Measurements from ENCODE around the gene SETD7.

The SETD7 gene

GRCh38 chr4:139556071-139556723 is at the start of gene SETD7:
SETD7 (minus strand) TSS chr4:139556219; CDS start chr4:139556137, 82 bp downstream.
- DNase-seq (ENCODE audit: extremely low read depth, low read depth), result no peak
- no peak; the same call in none of the 2 replicates for TF ChIP-seq CTCF (IDR thresholded peaks at IDR 0.05; ENCODE audit: low read depth, low read length)

DNA sequence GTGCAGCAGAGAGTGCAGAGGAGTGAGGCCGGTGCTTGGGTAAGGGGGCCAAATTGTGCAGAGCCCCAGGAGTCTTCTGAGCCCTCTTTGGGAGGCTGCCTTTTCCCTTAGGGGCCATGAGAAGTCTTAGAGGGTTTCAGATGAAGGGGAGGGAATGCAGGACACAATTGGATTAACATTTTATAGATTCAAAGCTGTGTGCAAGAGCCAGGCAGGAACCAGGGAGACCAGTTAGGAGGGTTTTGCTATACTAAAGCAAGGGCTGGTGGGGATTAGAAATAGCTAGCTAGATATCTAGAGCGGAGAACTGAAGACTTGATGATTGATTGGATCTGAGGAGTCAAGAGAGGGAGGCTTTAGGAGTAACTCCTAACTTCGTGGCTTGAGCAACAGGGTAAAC is 49.5 kb upstream of the SETD7 start:
- TF ChIP-seq CTCF (IDR thresholded peaks at IDR 0.05; ENCODE audit: low read depth, low read length), result no peak
- DNase-seq (ENCODE audit: extremely low read depth, low read depth), result no peak

DNA sequence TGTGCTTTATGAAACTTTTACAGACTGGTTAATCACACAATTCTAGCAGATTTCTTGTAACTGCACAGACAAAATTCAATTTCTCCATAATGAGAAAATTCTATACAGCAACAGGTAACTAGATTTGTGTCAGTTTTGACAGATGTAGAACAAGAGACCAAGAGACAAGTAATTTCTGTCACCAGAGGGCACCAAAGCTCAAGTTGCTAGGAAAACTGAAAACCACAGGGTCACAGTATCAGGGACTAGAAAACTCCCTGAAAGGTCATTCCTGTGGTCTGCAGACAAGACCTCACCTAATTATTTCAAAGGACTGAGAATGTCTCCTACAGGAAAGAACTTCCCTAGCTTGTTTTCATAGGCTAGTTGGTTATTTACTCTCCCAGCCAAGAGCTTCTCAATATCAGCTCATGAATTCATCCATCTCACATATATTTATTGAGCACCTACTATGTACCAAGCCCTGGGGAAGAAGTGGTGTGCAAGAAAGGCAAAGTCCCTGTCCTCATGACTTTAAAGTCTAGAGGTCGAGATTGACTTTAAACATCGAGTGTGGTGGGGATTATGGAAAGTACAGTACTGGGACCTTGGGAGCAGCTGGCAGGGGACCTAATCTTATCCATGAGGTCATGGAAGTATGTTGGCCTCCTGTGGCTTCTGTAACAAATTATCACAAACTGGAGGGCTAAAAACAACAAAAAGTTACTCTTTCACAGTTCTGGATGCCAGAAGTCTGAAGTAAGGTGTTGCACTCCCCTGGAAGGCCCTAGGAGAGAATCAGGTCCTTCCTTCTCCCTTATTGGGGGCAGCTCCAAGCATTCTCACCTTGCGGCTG is 47.8 kb upstream of the SETD7 start:
- no peak for DNase-seq (ENCODE audit: extremely low read depth, low read depth)
- TF ChIP-seq CTCF (IDR thresholded peaks at IDR 0.05; ENCODE audit: low read depth, low read length), result peak; percentile 66

- TF ChIP-seq CTCF (IDR thresholded peaks at IDR 0.05; ENCODE audit: low read depth, low read length), result no peak
Measured at GRCh38 chr4:139602776-139603360, 46.8 kb upstream of the SETD7 start.

GRCh38 chr4:139600662-139601061 is 44.6 kb upstream of the SETD7 start:
- DNase-seq (ENCODE audit: extremely low read depth, low read depth), result no peak
- no peak for TF ChIP-seq CTCF (IDR thresholded peaks at IDR 0.05; ENCODE audit: low read depth, low read length)

More at GRCh38 chr4:139602776-139603360, 46.8 kb upstream of the SETD7 start:
- DNase-seq (ENCODE audit: extremely low read depth, low read depth), result no peak

GRCh38 chr4:139599594-139600374 is 43.8 kb upstream of the SETD7 start:
- no peak for TF ChIP-seq CTCF (IDR thresholded peaks at IDR 0.05; ENCODE audit: low read depth, low read length)
- no peak for DNase-seq (ENCODE audit: extremely low read depth, low read depth)

Measured in AG09319 (cell line).